T-helper 2 cell treated with Interferon-gamma antibody and Interleukin-4, amounts not matched to agents 5 μg/mL and 100 μg/mL, for 36 hours (primary cell): ENCODE data around the gene SLC1A1.

Experiments used
- DNase-seq: peaks from one replicate; pipeline ENCODE4 v3.0.0; 2021; ENCODE audit warnings: low spot score
- H3K27ac Mint-ChIP-seq: one replicate; pipeline ENCODE4 v1.8.0; 2021; ENCODE audit warnings: mild to moderate bottlenecking, mixed read lengths
- H3K27me3 Mint-ChIP-seq: one replicate; pipeline ENCODE4 v1.8.0; 2021; ENCODE audit warnings: low read depth, mixed read lengths
- H3K36me3 Mint-ChIP-seq: one replicate; pipeline ENCODE4 v1.8.0; 2021; ENCODE audit warnings: low read depth, mixed read lengths
- H3K4me1 Mint-ChIP-seq: one replicate; pipeline ENCODE4 v1.8.0; 2021; ENCODE audit warnings: low read depth, mixed read lengths
- H3K4me3 Mint-ChIP-seq: one replicate; pipeline ENCODE4 v1.8.0; 2022; ENCODE audit warnings: mild to moderate bottlenecking, moderate library complexity, mixed read lengths
- H3K9me3 Mint-ChIP-seq: one replicate; pipeline ENCODE4 v1.8.0; 2021; ENCODE audit warnings: mixed read lengths

Gene SLC1A1

DNA sequence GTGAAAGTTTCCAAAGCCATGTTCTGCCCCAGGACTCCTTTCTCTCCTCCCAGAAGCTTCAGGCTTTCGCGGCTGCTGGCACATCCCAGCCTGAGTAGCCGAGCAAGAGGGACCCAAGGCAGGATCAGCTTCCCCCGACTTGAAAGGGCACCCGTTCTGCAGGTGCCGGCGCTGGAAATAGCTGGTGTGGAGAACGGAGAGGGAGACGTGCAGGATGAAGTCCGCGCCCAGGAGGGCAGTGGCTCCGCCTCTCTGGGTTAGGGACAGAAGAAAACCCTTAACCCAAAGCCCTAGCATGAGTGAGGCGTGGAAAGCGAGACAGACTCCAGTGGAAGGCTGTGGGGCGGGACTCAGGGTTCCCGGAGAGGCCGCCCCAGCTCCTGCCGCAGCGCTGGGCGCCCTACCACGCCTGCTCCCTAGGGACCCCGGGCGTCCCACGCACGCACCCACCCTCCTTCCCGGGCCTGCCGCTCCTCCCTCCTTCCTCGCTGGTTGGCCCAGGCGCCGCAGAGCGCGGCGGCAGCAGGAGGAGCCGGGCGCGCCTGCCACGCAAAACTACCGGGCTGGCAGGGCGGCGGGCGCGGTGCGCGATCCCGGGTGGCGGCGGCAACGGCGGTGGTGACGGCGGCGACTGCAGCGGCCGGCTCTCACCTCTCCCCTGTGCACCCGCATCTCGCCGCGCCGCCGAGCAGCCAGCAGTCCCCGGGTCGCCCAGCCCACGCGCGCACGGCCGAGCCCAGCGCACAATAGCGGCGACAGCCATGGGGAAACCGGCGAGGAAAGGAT, at the start of gene SLC1A1:
TSS of gene SLC1A1 (plus strand) at position 550 of the 786 bp plus-strand sequence. CDS start at position 762, 212 bp downstream.
- no peak within 1 kb of the TSS for H3K27ac Mint-ChIP-seq
- H3K27me3 Mint-ChIP-seq, result peaks cover 50% of the 10 kb centered on the region
- peak within 1 kb of the TSS; percentile 77 for H3K4me3 Mint-ChIP-seq
- peak; percentile 12 for DNase-seq
- peaks cover 11% of the 10 kb centered on the region for H3K4me1 Mint-ChIP-seq
- no peaks in the 10 kb centered on the region for H3K9me3 Mint-ChIP-seq
- H3K36me3 Mint-ChIP-seq, result no peaks in the 10 kb centered on the region

DNA sequence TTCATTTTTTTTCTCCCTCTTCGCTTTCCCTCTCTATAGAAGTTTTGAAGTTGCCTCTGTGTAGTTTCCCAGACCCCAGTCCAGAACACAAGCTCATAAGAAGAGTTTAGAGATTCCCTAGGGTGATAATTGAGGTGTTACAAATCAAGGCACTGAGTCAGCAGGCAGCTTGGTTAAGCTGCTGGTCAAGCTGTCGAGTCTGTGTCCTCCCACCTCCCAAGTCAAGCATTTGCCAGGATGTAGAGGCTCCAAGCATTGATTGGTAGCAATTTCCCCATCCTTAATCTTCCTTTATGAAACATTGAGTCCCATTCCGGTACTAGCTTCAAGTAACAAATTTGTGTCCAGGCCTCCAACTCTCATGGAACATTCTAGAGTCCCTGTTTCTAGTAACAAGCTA, 47.5 kb upstream of the SLC1A1 start:
- Mint-ChIP-seq H3K4me3 (no peak overlapping the region), H3K27ac (no peak overlapping the region), H3K9me3 (peaks cover 6% of the 10 kb centered on the region), H3K4me1 (no peaks in the 10 kb centered on the region), H3K36me3 (no peaks in the 10 kb centered on the region), H3K27me3 (peaks cover 15% of the 10 kb centered on the region)
- no peak for DNase-seq

DNA sequence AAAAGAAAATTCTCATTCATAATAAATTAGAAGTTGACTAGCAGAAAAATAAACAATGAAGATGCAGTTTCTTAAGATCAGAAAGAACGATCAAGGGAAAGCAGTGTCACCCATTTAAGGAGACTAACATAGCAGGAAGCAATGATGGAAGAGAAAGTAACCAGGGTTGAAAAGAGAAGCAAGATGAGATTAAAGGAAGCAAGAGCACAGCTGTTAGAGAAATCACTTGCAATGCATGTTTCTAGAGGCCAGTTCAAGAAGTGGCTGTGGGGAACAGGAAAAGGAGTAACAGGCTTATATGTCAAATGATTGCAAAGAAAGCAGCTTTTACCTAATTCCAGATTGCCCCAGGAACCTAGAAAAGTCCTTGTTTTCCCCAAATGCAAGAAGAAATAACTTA, 46.8 kb upstream of the SLC1A1 start:
- Mint-ChIP-seq H3K27ac (no peak overlapping the region), H3K4me3 (no peak overlapping the region), H3K9me3 (peaks cover 6% of the 10 kb centered on the region), H3K4me1 (no peaks in the 10 kb centered on the region), H3K27me3 (peaks cover 15% of the 10 kb centered on the region), H3K36me3 (no peaks in the 10 kb centered on the region)
- DNase-seq, result no peak

DNA sequence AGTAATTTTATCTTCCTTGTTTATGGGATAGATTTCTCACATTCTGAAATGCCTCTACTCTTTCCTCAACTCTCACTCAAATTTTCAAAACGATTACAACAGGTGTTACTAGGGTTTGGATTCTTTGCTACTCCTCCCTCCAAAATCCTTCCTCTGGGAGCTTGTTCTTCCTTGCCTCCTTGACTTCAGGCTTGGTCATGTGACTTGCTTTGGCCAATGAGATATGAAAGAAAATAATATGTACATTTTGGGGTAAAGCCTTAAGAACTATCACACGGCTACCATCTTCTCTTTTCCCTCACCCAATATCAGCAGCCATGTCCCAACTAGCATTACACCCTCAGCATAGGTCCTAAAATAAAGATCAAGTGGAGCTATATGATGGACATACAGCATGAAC, 28.8 kb upstream of the SLC1A1 start:
- Mint-ChIP-seq H3K4me1 (peaks cover 6% of the 10 kb centered on the region), H3K27ac (no peak overlapping the region), H3K36me3 (no peaks in the 10 kb centered on the region), H3K9me3 (peaks cover 6% of the 10 kb centered on the region), H3K27me3 (peaks cover 3% of the 10 kb centered on the region), H3K4me3 (no peak overlapping the region)
- DNase-seq, result no peak

DNA sequence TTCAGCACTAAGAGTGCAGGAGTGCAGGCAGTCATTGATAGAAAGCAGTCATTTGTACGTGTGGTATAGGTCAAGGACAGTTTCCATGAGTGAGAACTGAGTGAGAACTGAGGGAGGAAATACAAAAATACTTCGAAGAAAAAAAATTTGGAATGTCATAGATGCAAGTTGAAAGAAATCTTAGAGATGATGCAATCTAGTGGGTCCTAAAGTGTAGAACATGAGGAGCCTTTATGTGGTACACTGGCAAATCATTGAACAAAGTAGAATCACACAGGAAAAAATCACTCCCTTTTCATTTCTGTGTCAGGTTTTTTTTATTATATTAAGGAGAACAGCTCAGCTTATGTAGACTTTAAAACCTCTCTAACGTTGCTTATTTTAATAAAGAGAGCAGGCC, 26.4 kb upstream of the SLC1A1 start:
- no peak overlapping the region for H3K27ac Mint-ChIP-seq
- H3K4me1 Mint-ChIP-seq, result peaks cover 6% of the 10 kb centered on the region
- peaks cover 4% of the 10 kb centered on the region for H3K9me3 Mint-ChIP-seq
- no peak overlapping the region for H3K4me3 Mint-ChIP-seq
- no peak for DNase-seq
- no peaks in the 10 kb centered on the region for H3K36me3 Mint-ChIP-seq
- peaks cover 3% of the 10 kb centered on the region for H3K27me3 Mint-ChIP-seq

DNA sequence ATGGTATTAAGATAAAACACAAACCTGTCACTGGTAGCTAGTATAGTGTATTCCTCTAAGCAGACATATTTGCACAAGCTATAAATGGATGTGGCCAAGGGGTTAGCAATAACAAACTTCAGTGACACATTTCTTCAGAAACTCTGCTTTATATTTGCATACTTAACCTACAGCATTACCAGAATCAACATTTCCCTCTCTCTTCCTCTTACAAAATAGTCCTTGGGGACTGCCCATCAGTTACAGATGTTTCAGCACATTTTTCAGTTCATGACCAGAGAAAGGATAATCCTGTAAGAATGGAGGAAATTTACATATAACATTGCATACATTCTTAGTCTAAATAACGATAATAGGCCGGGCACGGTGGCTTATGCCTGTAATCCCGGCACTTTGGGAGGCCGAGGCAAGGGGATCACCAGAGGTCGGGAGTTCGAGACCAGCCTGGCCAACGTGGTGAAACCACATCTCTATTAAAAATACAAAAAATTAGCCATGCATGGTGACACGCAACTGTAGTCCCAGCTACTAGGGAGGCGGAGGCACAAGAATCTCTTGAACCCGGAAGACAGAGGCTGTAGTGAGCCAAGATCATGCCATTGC, 25.3 kb upstream of the SLC1A1 start:
- no peaks in the 10 kb centered on the region for H3K36me3 Mint-ChIP-seq
- peaks cover 3% of the 10 kb centered on the region for H3K27me3 Mint-ChIP-seq
- H3K27ac Mint-ChIP-seq, result no peak overlapping the region
- no peaks in the 10 kb centered on the region for H3K9me3 Mint-ChIP-seq
- H3K4me3 Mint-ChIP-seq, result no peak overlapping the region
- peaks cover 6% of the 10 kb centered on the region for H3K4me1 Mint-ChIP-seq
- no peak for DNase-seq

DNA sequence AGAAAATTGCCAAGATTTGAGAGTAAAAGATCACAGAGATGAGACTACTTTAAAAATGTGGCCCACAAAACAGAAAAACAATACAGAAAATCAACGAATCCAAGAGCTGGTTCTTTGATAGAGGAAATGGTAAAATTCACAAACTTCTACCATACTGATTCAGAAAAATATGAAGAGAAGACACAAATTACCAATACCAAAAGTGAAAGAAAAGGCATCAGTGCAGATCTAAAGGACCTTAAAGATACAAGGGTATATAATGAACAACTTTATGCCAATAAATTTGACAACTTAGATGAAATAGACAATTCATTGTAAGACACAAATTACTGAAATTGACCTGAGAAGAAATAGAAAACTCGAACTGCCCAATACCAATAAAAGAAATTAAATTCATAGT, 24.4 kb upstream of the SLC1A1 start:
- DNase-seq, result no peak
- H3K27ac Mint-ChIP-seq, result no peak overlapping the region
- H3K27me3 Mint-ChIP-seq, result peaks cover 2% of the 10 kb centered on the region
- H3K4me3 Mint-ChIP-seq, result no peak overlapping the region
- peaks cover 6% of the 10 kb centered on the region for H3K4me1 Mint-ChIP-seq
- no peaks in the 10 kb centered on the region for H3K36me3 Mint-ChIP-seq
- no peaks in the 10 kb centered on the region for H3K9me3 Mint-ChIP-seq

DNA sequence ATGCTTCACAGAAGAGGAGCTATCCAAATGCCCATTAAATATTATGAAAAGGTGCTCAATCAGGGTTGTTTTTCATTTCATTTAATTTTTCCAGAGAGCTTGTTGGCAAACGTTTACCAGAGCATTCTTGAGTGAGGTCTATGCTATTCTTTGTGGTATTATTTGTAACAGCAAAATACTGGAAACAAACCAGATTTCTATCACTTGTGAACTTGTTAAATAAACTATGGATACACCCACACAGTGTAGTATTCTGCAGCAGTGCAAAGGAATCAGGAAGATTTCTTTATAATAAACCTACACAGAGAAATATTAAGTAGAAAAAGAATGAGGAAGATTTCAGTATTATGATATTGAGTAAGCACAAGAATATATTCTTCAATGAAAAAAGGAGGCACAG, 15.0 kb upstream of the SLC1A1 start:
- H3K36me3 Mint-ChIP-seq, result no peaks in the 10 kb centered on the region
- H3K27ac Mint-ChIP-seq, result no peak overlapping the region
- H3K4me1 Mint-ChIP-seq, result no peaks in the 10 kb centered on the region
- H3K27me3 Mint-ChIP-seq, result peaks cover 7% of the 10 kb centered on the region
- H3K9me3 Mint-ChIP-seq, result peaks cover 8% of the 10 kb centered on the region
- no peak for DNase-seq
- no peak overlapping the region for H3K4me3 Mint-ChIP-seq

DNA sequence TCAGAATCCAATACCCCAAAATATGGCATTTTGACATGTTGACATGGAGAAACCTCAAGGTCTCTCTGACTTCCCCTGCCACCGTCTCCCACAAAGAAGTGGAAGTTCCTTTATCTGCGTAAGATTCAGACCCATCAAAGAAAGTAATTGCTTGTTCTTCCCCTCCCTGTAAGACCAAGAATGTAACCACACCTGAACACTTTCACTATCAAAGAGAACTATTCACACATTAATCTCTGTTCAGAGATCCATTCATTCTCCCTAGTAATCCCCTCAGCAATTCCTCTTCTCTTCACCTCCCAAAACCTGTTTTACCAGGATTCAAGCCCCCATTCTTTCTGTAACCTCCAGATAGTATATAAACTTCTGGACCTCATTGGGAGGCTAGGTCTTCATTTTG, 4.1 kb upstream of the SLC1A1 start:
- no peak for DNase-seq
- no peak overlapping the region for H3K4me3 Mint-ChIP-seq
- no peaks in the 10 kb centered on the region for H3K9me3 Mint-ChIP-seq
- H3K36me3 Mint-ChIP-seq, result no peaks in the 10 kb centered on the region
- peaks cover 8% of the 10 kb centered on the region for H3K4me1 Mint-ChIP-seq
- H3K27me3 Mint-ChIP-seq, result peaks cover 32% of the 10 kb centered on the region
- H3K27ac Mint-ChIP-seq, result no peak overlapping the region

DNA sequence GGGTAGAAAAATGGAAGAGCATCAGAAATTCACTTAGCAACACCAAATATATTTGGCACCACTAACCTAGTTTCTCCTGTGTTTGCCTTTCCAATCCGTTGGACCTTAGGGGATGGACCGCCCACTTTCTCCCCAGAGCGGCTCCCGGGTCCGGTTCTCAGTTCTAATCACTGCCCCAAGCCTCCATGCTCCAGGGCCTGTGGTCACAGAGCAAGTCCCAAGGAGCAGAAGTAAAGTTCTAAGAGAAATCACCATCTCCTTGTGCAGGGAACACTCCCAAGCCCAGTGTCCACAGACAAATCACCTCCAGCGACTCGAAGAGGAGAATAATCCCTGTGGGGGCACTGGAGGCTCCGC, 728 bp upstream of the SLC1A1 start:
- Mint-ChIP-seq H3K4me3 (peak overlapping the region; percentile 61), H3K27me3 (peaks cover 49% of the 10 kb centered on the region), H3K27ac (no peak overlapping the region), H3K9me3 (no peaks in the 10 kb centered on the region), H3K4me1 (peaks cover 11% of the 10 kb centered on the region), H3K36me3 (no peaks in the 10 kb centered on the region)
- no peak for DNase-seq

DNA sequence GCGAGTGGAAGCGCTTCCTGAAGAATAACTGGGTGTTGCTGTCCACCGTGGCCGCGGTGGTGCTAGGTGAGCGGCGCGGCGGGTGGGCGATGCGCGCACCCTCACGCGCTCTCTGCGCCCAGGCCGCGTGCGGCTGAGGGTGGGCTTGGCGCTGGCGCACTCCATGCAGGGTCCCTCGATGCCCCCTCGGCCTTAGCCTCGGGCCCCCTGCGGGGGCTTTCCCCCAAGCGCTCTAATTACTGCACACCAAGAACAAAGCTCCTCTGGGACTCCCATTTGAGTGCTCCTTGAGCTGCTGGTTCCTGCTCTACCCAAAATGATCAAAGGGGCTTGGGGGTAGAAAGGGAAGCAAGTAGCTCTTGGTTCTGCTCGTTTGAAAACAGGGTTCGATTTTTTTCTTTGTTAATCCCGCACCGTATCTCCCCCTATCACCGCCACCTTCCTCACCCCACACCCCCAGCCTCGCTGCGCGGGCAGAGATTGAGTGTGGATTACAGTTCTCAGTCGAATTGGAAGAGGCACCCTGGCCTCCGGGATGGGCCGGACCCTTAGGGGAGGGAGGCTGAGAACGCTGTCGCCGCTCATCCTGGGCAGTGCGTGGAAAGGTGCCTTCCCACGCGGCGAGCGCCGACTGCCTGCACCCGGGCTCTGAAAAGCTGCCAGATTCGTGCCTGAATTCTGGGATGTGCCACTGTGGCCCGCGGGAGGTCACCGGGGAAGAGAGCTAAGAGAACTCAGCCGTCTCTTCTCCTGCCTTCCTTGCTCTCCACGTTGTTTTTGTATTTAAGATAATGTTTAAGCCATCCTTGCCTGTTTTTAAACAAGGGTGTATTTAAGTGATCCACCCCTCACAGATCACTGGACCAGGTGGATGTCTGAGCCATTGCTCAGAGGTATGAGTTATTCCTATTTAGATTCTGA, 697 bp downstream of the SLC1A1 start:
- no peaks in the 10 kb centered on the region for H3K36me3 Mint-ChIP-seq
- peak overlapping the region; percentile 77 for H3K4me3 Mint-ChIP-seq
- DNase-seq, result no peak
- peaks cover 11% of the 10 kb centered on the region for H3K4me1 Mint-ChIP-seq
- H3K27me3 Mint-ChIP-seq, result peaks cover 58% of the 10 kb centered on the region
- no peaks in the 10 kb centered on the region for H3K9me3 Mint-ChIP-seq
- H3K27ac Mint-ChIP-seq, result no peak overlapping the region

DNA sequence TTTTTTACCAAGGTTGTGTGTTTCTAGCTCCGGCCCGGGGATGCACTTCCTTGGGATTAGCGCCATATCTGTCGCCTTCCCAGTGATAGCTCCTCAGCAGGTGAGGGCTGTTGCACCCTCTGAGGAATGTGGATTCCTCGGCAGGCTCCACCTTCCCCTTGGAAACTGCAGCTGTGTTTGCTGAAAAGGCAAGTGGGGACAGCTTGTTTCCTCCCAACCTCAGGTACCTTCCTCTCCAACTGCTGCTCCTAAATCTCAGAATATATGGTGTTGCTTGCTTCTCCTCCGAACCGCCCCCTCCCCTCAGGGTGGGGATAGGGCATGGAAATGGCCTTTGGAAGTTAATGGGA, 1.3 kb downstream of the SLC1A1 start:
- H3K4me1 Mint-ChIP-seq, result peaks cover 5% of the 10 kb centered on the region
- no peaks in the 10 kb centered on the region for H3K36me3 Mint-ChIP-seq
- H3K9me3 Mint-ChIP-seq, result no peaks in the 10 kb centered on the region
- DNase-seq, result no peak
- H3K27ac Mint-ChIP-seq, result no peak overlapping the region
- H3K4me3 Mint-ChIP-seq, result peak overlapping the region; percentile 77
- H3K27me3 Mint-ChIP-seq, result peaks cover 56% of the 10 kb centered on the region

DNA sequence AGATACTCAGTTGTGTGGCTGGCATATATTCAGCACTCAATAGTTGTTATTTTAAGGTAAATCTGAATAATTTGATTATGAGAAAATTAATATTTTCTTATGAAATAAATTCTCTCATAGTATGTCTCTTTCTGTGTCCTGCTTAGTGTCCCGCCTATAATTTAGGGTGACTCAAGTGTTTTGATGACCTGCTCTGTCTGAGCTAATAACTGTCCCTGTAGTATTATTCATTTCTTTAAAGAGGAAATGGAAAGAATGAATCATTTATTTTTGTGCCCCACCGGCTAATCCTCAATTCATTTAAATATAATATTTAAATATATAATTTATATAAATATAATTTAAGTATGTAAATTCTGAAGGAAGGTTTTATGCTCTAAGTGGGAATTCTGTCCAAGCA, 4.1 kb downstream of the SLC1A1 start:
- H3K36me3 Mint-ChIP-seq, result no peaks in the 10 kb centered on the region
- H3K9me3 Mint-ChIP-seq, result no peaks in the 10 kb centered on the region
- peaks cover 46% of the 10 kb centered on the region for H3K27me3 Mint-ChIP-seq
- DNase-seq, result no peak
- peaks cover 5% of the 10 kb centered on the region for H3K4me1 Mint-ChIP-seq
- H3K4me3 Mint-ChIP-seq, result no peak overlapping the region
- no peak overlapping the region for H3K27ac Mint-ChIP-seq

DNA sequence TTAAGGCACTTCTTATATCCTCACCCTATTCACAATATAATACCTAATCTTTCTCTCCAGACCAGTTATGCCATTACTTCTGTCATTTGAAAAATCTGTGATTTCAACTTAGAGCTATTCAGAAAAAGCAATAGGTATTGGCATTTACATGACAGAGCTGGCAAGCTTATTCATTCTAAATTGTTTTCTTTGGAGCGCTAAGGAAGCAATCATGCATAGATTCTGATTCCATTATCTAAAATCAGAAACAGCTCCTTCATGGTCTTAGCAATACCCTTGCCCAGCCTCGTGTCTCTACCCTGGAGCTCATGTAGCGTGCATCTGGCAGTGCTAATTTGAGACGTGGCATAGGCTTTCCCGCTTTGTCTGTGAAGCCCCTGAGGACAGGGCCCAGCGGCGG, 4.5 kb downstream of the SLC1A1 start:
- Mint-ChIP-seq H3K9me3 (no peaks in the 10 kb centered on the region), H3K4me3 (no peak overlapping the region), H3K27me3 (peaks cover 42% of the 10 kb centered on the region), H3K27ac (no peak overlapping the region), H3K36me3 (no peaks in the 10 kb centered on the region), H3K4me1 (peaks cover 5% of the 10 kb centered on the region)
- DNase-seq, result no peak
